ENCODE data around the gene MBD5.

The MBD5 gene

GRCh38 chr2:148529745-148530144, 508.9 kb downstream of the MBD5 start:
- TF ChIP-seq RAD21 (IDR thresholded peaks at IDR 0.05; ENCODE audit: low read depth): no peak
- no peak for TF ChIP-seq EP300 (IDR thresholded peaks at IDR 0.05; ENCODE audit: borderline replicate concordance)
- no peak for TF ChIP-seq CEBPB (IDR thresholded peaks at IDR 0.05)
- no peak for TF ChIP-seq TAF1 (IDR thresholded peaks at IDR 0.05; ENCODE audit: low read depth)
- no peak for TF ChIP-seq TEAD4 (IDR thresholded peaks at IDR 0.05)
- no peak for TF ChIP-seq CREB1 (IDR thresholded peaks at IDR 0.05; ENCODE audit: low read depth)
- TF ChIP-seq NFIC (IDR thresholded peaks at IDR 0.05): no peak

DNA sequence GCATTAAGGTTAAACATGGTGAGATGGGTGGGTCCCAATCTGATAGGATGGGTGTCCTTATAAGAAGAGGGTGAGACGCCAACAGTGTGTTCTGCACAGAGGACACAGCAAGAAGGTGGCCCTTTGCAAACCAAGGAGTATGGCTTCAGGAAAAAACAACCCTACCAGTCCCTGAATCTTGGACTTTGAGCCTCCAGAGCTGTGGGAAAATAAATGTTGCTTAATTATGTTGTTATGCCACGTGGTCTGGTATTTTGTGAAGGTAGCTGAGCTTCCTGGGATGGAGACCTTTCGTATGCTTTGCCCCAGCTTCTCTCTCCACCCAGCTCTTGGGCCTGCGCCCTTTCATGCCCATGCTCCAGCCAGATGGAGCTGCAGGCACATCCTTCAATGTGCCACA, 509.5 kb downstream of the MBD5 start:
- TF ChIP-seq TAF1 (IDR thresholded peaks at IDR 0.05; ENCODE audit: low read depth) (no peak), REST (IDR thresholded peaks at IDR 0.05; ENCODE audit: low read depth) (no peak), EGR1 (IDR thresholded peaks at IDR 0.05) (no peak), TCF12 (IDR thresholded peaks at IDR 0.05; ENCODE audit: low read depth) (no peak), RAD21 (IDR thresholded peaks at IDR 0.05; ENCODE audit: low read depth) (no peak), USF1 (IDR thresholded peaks at IDR 0.05) (no peak), ZBTB7A (IDR thresholded peaks at IDR 0.05; ENCODE audit: low read depth) (no peak), NFIC (IDR thresholded peaks at IDR 0.05) (no peak), FOXM1 (IDR thresholded peaks at IDR 0.05; ENCODE audit: borderline replicate concordance, low read depth) (no peak), EP300 (IDR thresholded peaks at IDR 0.05; ENCODE audit: borderline replicate concordance) (no peak), YY1 (IDR thresholded peaks at IDR 0.05; ENCODE audit: low read depth) (no peak), TEAD4 (IDR thresholded peaks at IDR 0.05) (no peak), CREB1 (IDR thresholded peaks at IDR 0.05; ENCODE audit: low read depth) (no peak), CEBPB (IDR thresholded peaks at IDR 0.05) (no peak)
- TF ChIP-seq, protein P1, sequence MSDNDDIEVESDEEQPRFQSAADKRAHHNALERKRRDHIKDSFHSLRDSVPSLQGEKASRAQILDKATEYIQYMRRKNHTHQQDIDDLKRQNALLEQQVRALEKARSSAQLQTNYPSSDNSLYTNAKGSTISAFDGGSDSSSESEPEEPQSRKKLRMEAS (IDR thresholded peaks at IDR 0.05): no peak

DNA sequence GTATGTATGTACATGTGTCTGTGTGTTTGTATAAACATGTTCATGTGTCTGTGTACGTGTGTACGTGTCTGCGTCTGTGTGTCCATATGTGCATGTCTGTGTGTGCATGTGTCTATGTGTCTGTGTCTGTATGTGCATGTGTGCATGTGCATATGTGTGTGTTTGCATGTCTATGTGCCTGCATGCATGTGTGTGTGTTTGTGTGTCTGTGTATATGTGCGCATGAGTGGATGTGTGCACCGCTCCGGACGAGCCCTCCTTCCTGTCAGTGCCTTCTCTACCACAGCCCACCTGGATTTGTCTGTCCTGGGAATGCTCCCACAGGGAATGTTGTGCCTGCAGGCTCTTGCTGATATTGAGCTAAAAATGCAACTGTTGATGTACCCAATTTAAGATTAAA, 510.3 kb downstream of the MBD5 start:
- TF ChIP-seq CREB1 (IDR thresholded peaks at IDR 0.05; ENCODE audit: low read depth) (no peak), FOXM1 (IDR thresholded peaks at IDR 0.05; ENCODE audit: borderline replicate concordance, low read depth) (no peak), USF1 (IDR thresholded peaks at IDR 0.05) (no peak), NFIC (IDR thresholded peaks at IDR 0.05) (no peak), TAF1 (IDR thresholded peaks at IDR 0.05; ENCODE audit: low read depth) (no peak), RAD21 (IDR thresholded peaks at IDR 0.05; ENCODE audit: low read depth) (no peak), REST (IDR thresholded peaks at IDR 0.05; ENCODE audit: low read depth) (no peak)
- TF ChIP-seq, protein P1 (IDR thresholded peaks at IDR 0.05): no peak

DNA sequence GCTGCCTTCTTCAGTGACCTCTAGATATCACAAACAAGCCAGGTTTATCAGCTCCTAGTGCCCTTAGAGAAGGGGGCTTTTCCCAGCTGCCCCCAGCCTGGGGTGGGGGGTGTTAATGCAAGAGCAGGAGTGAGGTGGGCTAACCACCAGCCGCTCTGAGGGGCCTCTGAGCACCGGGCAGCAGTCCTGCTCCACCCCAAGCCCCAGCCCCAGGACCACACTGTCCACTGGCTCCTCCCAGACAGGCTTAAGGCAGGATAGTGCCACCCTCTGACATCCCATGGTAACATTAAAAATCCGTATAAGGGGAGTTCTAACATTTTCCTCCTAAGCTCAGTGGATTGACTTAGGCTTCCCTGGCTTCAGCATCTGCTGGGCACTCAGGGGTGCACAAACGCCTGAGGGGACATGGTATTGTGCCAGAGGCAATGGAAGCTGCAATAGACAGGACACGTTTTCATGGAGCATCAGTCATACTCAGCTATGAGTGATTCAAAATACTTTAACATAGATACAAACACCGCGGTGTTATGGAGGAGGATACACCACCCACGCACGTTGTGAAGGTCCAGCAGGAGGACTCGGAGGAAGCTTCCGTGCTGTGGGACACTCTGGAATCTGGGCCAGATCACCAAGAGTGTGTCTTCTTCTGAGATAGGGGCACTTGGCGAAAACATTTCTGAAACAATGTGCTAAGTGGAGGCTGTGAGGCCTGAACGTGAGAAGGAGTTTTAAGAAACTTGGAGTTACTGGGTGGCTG, 511.0 kb downstream of the MBD5 start:
- TF ChIP-seq TAF1 (IDR thresholded peaks at IDR 0.05; ENCODE audit: low read depth) (no peak), EP300 (IDR thresholded peaks at IDR 0.05; ENCODE audit: borderline replicate concordance) (no peak), TEAD4 (IDR thresholded peaks at IDR 0.05) (no peak)

DNA sequence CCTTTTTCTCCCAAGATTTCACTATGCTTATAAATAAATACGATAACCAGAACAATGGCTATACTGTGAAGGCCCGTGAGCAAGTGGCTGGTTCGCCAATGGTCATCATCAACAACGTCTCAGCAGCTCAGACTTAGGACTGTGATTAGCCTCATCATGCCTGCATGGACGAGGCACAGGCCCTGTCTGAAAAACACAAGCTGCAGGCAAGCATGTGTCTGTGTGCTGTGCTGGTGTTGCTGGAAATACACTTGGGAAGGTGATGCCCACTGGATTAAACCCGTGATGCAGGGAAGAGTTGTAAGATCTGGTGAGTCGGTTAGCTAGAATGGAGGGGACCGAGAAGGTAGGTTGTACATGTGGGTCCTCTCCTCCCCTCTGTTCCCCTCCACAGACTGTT, 512.1 kb downstream of the MBD5 start:
- TF ChIP-seq FOXM1 (IDR thresholded peaks at IDR 0.05; ENCODE audit: borderline replicate concordance, low read depth) (no peak), NFIC (IDR thresholded peaks at IDR 0.05) (no peak), CREB1 (IDR thresholded peaks at IDR 0.05; ENCODE audit: low read depth) (no peak), TCF12 (IDR thresholded peaks at IDR 0.05; ENCODE audit: low read depth) (no peak), EP300 (IDR thresholded peaks at IDR 0.05; ENCODE audit: borderline replicate concordance) (no peak), TEAD4 (IDR thresholded peaks at IDR 0.05) (no peak), EGR1 (IDR thresholded peaks at IDR 0.05) (no peak), TAF1 (IDR thresholded peaks at IDR 0.05; ENCODE audit: low read depth) (no peak)
- TF ChIP-seq, protein P1 (IDR thresholded peaks at IDR 0.05): no peak

DNA sequence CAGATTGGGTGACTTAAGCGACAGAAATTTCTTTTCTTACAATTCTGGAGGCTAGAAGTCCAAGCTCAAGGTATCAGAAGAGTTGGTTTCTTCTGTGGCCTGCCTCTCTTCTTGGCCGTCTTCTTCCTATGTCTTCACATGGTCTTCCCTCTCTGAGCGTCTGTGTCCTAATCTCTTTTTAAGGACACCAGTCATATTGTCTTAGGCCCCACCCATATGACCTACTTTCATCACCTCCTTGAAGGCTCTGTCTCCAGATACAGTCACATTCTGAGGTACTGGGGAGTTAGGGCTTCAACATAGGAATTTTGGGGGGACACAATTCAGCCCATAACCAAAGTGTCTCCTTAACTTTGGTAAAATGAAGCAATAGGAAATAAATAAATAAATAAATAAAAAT, 512.8 kb downstream of the MBD5 start:
- TF ChIP-seq TEAD4 (IDR thresholded peaks at IDR 0.05) (no peak), TAF1 (IDR thresholded peaks at IDR 0.05; ENCODE audit: low read depth) (no peak), REST (IDR thresholded peaks at IDR 0.05; ENCODE audit: low read depth) (no peak), RAD21 (IDR thresholded peaks at IDR 0.05; ENCODE audit: low read depth) (no peak), ZBTB7A (IDR thresholded peaks at IDR 0.05; ENCODE audit: low read depth) (no peak), TCF12 (IDR thresholded peaks at IDR 0.05; ENCODE audit: low read depth) (no peak), EP300 (IDR thresholded peaks at IDR 0.05; ENCODE audit: borderline replicate concordance) (no peak), YY1 (IDR thresholded peaks at IDR 0.05; ENCODE audit: low read depth) (no peak), FOXM1 (IDR thresholded peaks at IDR 0.05; ENCODE audit: borderline replicate concordance, low read depth) (no peak), CEBPB (IDR thresholded peaks at IDR 0.05) (no peak), EGR1 (IDR thresholded peaks at IDR 0.05) (no peak), CREB1 (IDR thresholded peaks at IDR 0.05; ENCODE audit: low read depth) (no peak)
- TF ChIP-seq, protein P1 (IDR thresholded peaks at IDR 0.05): no peak
